Measurements from ENCODE around the gene FURIN. TPM values are rescaled to one million over a fixed set of nuclear protein-coding genes. Genes with fewer than 3 reads are reported as not detected.

Gene FURIN
- total and polyA plus RNA-seq, 2 of the 8 experiments (the other 6 are each of a cell fraction or from before 2014, with no cell fraction given) = 15.8 to 32.1 TPM

- DNase-seq (ENCODE audit: low read depth in 1 of 2, low spot score in 2 of 2) (peak in 1 of 2 experiments; percentile 79), FAIRE-seq (no peak)
- Histone ChIP-seq H3K4me1 (replicated peaks in 1 of 4; ENCODE audit: control insufficient read depth in 3 of 4, insufficient read depth in 4 of 4, low read length in 3 of 4) (peaks cover 0 to 21% (median 15%) of the 10 kb centered on the region in 4 experiments; a peak in 6 of 7 replicates), H2BK5ac (ENCODE audit: low read depth, low read length) (peak within 1 kb of the TSS; percentile 87; the same call in 1 of the 2 replicates), H2AK5ac (ENCODE audit: low read depth, low read length) (no peak within 1 kb of the TSS; the same call in 1 of the 2 replicates), H3K4me3 (ENCODE audit: extremely low read depth in 1 of 4, insufficient read depth in 2 of 4, low read depth in 3 of 4, low read length in 4 of 4) (peak within 1 kb of the TSS; percentile 18 to 57 (median 22); a peak in 7 of 8 replicates), H3K79me2 (ENCODE audit: control insufficient read depth in 1 of 2, insufficient read depth in 2 of 2, low read length in 2 of 2) (no peaks in the 10 kb centered on the region), H2BK120ac (replicated peaks; ENCODE audit: low read depth, low read length) (no peak within 1 kb of the TSS), H3K36me3 (ENCODE audit: control insufficient read depth in 2 of 4, insufficient read depth in 4 of 4, low read length in 3 of 4) (peaks cover 5 to 12% (median 7%) of the 10 kb centered on the region in 4 experiments; a peak in 4 of 8 replicates), H4K20me1 (replicated peaks in 1 of 2; ENCODE audit: control insufficient read depth in 1 of 2, insufficient read depth in 2 of 2, low read length in 2 of 2) (peaks cover 0 to 3% of the 10 kb centered on the region in 2 experiments), H3K9ac (replicated peaks in 1 of 4; ENCODE audit: extremely low read depth in 1 of 4, low read depth in 3 of 4, low read length in 3 of 4) (peak within 1 kb of the TSS in 1 of 4 experiments; percentile 24; a peak in 3 of 7 replicates), H3K9me3 (ENCODE audit: insufficient read depth in 2 of 2, low read depth in 1 of 2, low read length in 1 of 2) (no peaks in the 10 kb centered on the region), H2BK20ac (ENCODE audit: low read length) (no peak within 1 kb of the TSS; the same call in 1 of the 2 replicates), H2BK15ac (ENCODE audit: low read length) (peak within 1 kb of the TSS; percentile 97; the same call in 1 of the 2 replicates), H3K23ac (ENCODE audit: insufficient read length) (no peak within 1 kb of the TSS), H3K23me2 (ENCODE audit: low read depth, low read length) (no peaks in the 10 kb centered on the region; the same call in 1 of the 2 replicates), H3K56ac (replicated peaks; ENCODE audit: insufficient read length, low read depth, low read length) (no peak within 1 kb of the TSS), H4K91ac (replicated peaks; ENCODE audit: insufficient read length, low read length) (peak within 1 kb of the TSS; percentile 95), H3K79me1 (ENCODE audit: low read depth, low read length) (no peaks in the 10 kb centered on the region; the same call in 1 of the 2 replicates), H3K27ac (ENCODE audit: low read depth, low read length) (no peak within 1 kb of the TSS), H2AFZ (ENCODE audit: low read length) (peak within 1 kb of the TSS; percentile 42; the same call in 1 of the 2 replicates), H3K14ac (ENCODE audit: insufficient read length) (no peak within 1 kb of the TSS), H4K5ac (ENCODE audit: insufficient read length, low read depth, low read length) (peak within 1 kb of the TSS; percentile 37), H3K27me3 (replicated peaks in 1 of 4; ENCODE audit: control insufficient read depth in 3 of 4, extremely low read depth in 1 of 4, insufficient read depth in 3 of 4, low read length in 3 of 4) (no peaks in the 10 kb centered on the region), H4K8ac (ENCODE audit: extremely low read depth, insufficient read depth, low read length) (peak within 1 kb of the TSS; percentile 86), H3K4ac (replicated peaks; ENCODE audit: insufficient read length, low read depth, low read length) (peak within 1 kb of the TSS; percentile 66), H2BK12ac (ENCODE audit: low read depth, low read length) (peak within 1 kb of the TSS; percentile 87; the same call in 1 of the 2 replicates), H3K18ac (ENCODE audit: extremely low read depth, low read length) (peak within 1 kb of the TSS; percentile 97), H3K4me2 (ENCODE audit: insufficient read depth in 1 of 2, low read depth in 2 of 2, low read length in 2 of 2) (peak within 1 kb of the TSS; percentile 62 to 72)
- WGBS, 2 experiments (ENCODE audit: extremely low coverage in 1 of 2, insufficient coverage in 1 of 2, insufficient read length in 1 of 2, insufficient replicate concordance in 2 of 2, low coverage in 1 of 2, low lambda C conversion rate in 2 of 2, missing lambda C conversion rate in 1 of 2) = 21% methylated on average over 24 of the region's 58 CpGs; no CpG with 5 or more reads in 1 of the 2 experiments
- ChIA-PET POLR2A (ENCODE audit: partially characterized antibody) (interaction anchor here (0.9 to 4.7 kb wide), 7 partner anchors 10 to 67 kb away, joined by 3 to 22 read pairs (median 11); partner anchors contain the start of gene FURIN), CTCF (ENCODE audit: partially characterized antibody) (interaction anchor here (0.9 to 5.5 kb wide), 17 partner anchors 10 to 265 kb away, joined by 3 to 132 read pairs (median 17); partner anchors contain the start of genes HDDC3, MAN2A2 and UNC45A)
- no peak for TF ChIP-seq USF2 (IDR thresholded peaks at IDR 0.05; ENCODE audit: low read length)
- TF ChIP-seq SUZ12 (IDR thresholded peaks at IDR 0.05; ENCODE audit: low read length) = no peak
- no peak for TF ChIP-seq EGR1 (IDR thresholded peaks at IDR 0.05; ENCODE audit: borderline replicate concordance, low read depth, low read length)
- TF ChIP-seq SIRT6 (IDR thresholded peaks at IDR 0.05; ENCODE audit: low read length) = no peak
- TF ChIP-seq TAF1 (IDR thresholded peaks at IDR 0.05; ENCODE audit: low read depth, low read length) = peak; percentile 50; the same call in 1 of the 2 replicates
- no peak for TF ChIP-seq POU5F1 (IDR thresholded peaks at IDR 0.05; ENCODE audit: low read depth, low read length)
- TF ChIP-seq SIX5 (IDR thresholded peaks at IDR 0.05; ENCODE audit: low read depth, low read length) = no peak
- TF ChIP-seq CBX8 (IDR thresholded peaks at IDR 0.05; ENCODE audit: borderline replicate concordance, low read depth, low read length) = no peak
- TF ChIP-seq ASH2L (IDR thresholded peaks at IDR 0.05; ENCODE audit: low read length) = peak; percentile 59
- no peak for TF ChIP-seq CEBPB (IDR thresholded peaks at IDR 0.05; ENCODE audit: low read depth, low read length)
Measured at GRCh38 chr15:90883976-90884718, 15.8 kb downstream of the FURIN start, which contains the start of gene FES. FES (plus strand) TSS chr15:90884504; CDS start chr15:90885046, 542 bp downstream.

All from H1 (cell line).